Measurements from ENCODE around the gene SEMA4B. TPM values are rescaled to one million over a fixed set of nuclear protein-coding genes. Genes with fewer than 3 reads are reported as not detected.
"Not testable (repeated sequence)": the region's sequence is repeated elsewhere in the genome, so short reads cannot be mapped to it uniquely, and the experiment has no call there.

SEMA4B gene
- total RNA-seq, 1 experiment from 2014 or later, result 27.2 TPM

- DNase-seq (ENCODE audit: low read depth), result no peak
These were observed 27.0 kb downstream of the SEMA4B start for GRCh38 chr15:90227816-90228772.

- no peak for DNase-seq (ENCODE audit: low read depth)
These were observed 27.8 kb downstream of the SEMA4B start for GRCh38 chr15:90228960-90229359.

GRCh38 chr15:90230071-90230494, 29.0 kb downstream of the SEMA4B start:
- DNase-seq (ENCODE audit: low read depth), result no peak

- DNase-seq (ENCODE audit: low read depth), result no peak
These were observed 29.5 kb downstream of the SEMA4B start for GRCh38 chr15:90230610-90231009.

- no peak for DNase-seq (ENCODE audit: low read depth)
These were observed 30.2 kb downstream of the SEMA4B start for GRCh38 chr15:90231028-90232017.

- no peak for DNase-seq (ENCODE audit: low read depth)
These were observed 31.1 kb downstream of the SEMA4B start for GRCh38 chr15:90232196-90232595.

- no peak for DNase-seq (ENCODE audit: low read depth)
These were observed 31.8 kb downstream of the SEMA4B start for GRCh38 chr15:90232941-90233386.

GRCh38 chr15:90233387-90234095, 32.4 kb downstream of the SEMA4B start, which contains the start of gene CIB1:
Gene CIB1 (minus strand): TSS chr15:90233941. CDS start chr15:90233885, 56 bp downstream.
- DNase-seq (ENCODE audit: low read depth), result peak; percentile 95

- no peak for DNase-seq (ENCODE audit: low read depth)
These were observed 33.2 kb downstream of the SEMA4B start, which contains the start of gene GDPGP1 for GRCh38 chr15:90234096-90234988. Gene GDPGP1 (plus strand): TSS chr15:90234209. CDS start chr15:90240909, 6,700 bp downstream.

GRCh38 chr15:90239371-90239770, 38.2 kb downstream of the SEMA4B start:
- no peak for DNase-seq (ENCODE audit: low read depth)

GRCh38 chr15:90240856-90241255, 39.7 kb downstream of the SEMA4B start:
- DNase-seq (ENCODE audit: low read depth), result no peak

- DNase-seq (ENCODE audit: low read depth), result no peak
These were observed 40.4 kb downstream of the SEMA4B start for GRCh38 chr15:90241343-90242192.

- DNase-seq (ENCODE audit: low read depth), result no peak
These were observed 43.0 kb downstream of the SEMA4B start for GRCh38 chr15:90243943-90244639.

GRCh38 chr15:90248789-90249202, 47.7 kb downstream of the SEMA4B start:
- DNase-seq (ENCODE audit: low read depth), result no peak

GRCh38 chr15:90249203-90249863, 48.2 kb downstream of the SEMA4B start, which contains the start of gene TTLL13:
Gene TTLL13 (plus strand): TSS chr15:90249556. CDS start chr15:90250631, 1,075 bp downstream.
- DNase-seq (ENCODE audit: low read depth), result peak; percentile 86

- no peak for DNase-seq (ENCODE audit: low read depth)
These were observed 56.6 kb downstream of the SEMA4B start for GRCh38 chr15:90257776-90258175.

- DNase-seq (ENCODE audit: low read depth), result peak; percentile 20
These were observed 58.4 kb downstream of the SEMA4B start for GRCh38 chr15:90259524-90259923.

GRCh38 chr15:90260731-90261130, 59.6 kb downstream of the SEMA4B start:
- not testable (repeated sequence) for DNase-seq (ENCODE audit: low read depth)

Data from M059J (cell line).